B cell (primary cell): Measurements from ENCODE around the gene NOS2. TPM values are rescaled to one million over a fixed set of nuclear protein-coding genes. Genes with fewer than 3 reads are reported as not detected.

ENCODE experiments used
- ATAC-seq: fragments of 200-7000 bp; cut with Tn5 transposase; one replicate; pipeline ENCODE4 v1.10.0; 2021; ENCODE audit warnings: low read depth, mild to moderate bottlenecking, moderate number of reproducible peaks, moderate library complexity
- CTCF ChIA-PET: fragments of 350-600 bp; sonication (Branson Sonifier 250); formaldehyde crosslinking; loops from one replicate; lab custom pipeline; 2021; ENCODE audit warnings: antibody characterized with exemption, inconsistent platforms; lab: Charles Lee
- POLR2A ChIA-PET: fragments of 350-600 bp; sonication (Branson Sonifier 250); formaldehyde crosslinking; loops from one replicate; lab custom pipeline; 2021; ENCODE audit warnings: antibody characterized with exemption; lab: Charles Lee
- DNase-seq: peaks from one replicate; pipeline ENCODE4 v3.0.0; 2013
- H2AFZ ChIP-seq: 2 replicates; pipeline ENCODE4 v1.6.1; 2012; ENCODE audit warnings: mild to moderate bottlenecking, low read depth, low read length; ENCODE audit not compliant: insufficient read depth, poor library complexity, severe bottlenecking
- H3K27ac ChIP-seq, 2 donors: 1 replicate in 1 of 2; 2 replicates in 1 of 2; pipeline ENCODE4 v1.5.1; 2012 to 2013; ENCODE audit warnings: low read length in 2 of 2, mild to moderate bottlenecking in 2 of 2, moderate library complexity in 1 of 2
- H3K27me3 ChIP-seq, 4 experiments: fragments of 200-600 bp in 1 of 4; sonication (generic) in 1 of 4; replicated peaks in 1 of 4; 1 replicate in 2 of 4; 2 replicates in 2 of 4; pipeline versions ENCODE4 v1.6.1 to v1.7.0; 2013 to 2016; ENCODE audit warnings: low read length in 3 of 4, mild to moderate bottlenecking in 2 of 4, mixed read lengths in 1 of 4, moderate library complexity in 1 of 4; ENCODE audit not compliant: insufficient read depth in 4 of 4, control insufficient read depth in 3 of 4; ENCODE audit errors: control extremely low read depth in 1 of 4
- H3K36me3 ChIP-seq, 2 experiments: replicated peaks in 1 of 2; 1 replicate in 1 of 2; 2 replicates in 1 of 2; pipeline versions ENCODE4 v1.6.1 to v1.7.1; 2013; ENCODE audit warnings: low read length in 1 of 2; ENCODE audit not compliant: insufficient read depth in 2 of 2, control insufficient read depth in 1 of 2; ENCODE audit errors: control extremely low read depth in 1 of 2, extremely low read depth in 1 of 2
- H3K4me1 ChIP-seq, 2 donors: fragments of 200-600 bp in 1 of 2; sonication (generic) in 1 of 2; 1 replicate in 1 of 2; 2 replicates in 1 of 2; pipeline versions ENCODE4 v1.5.1 to v1.6.1; 2013 to 2017; ENCODE audit warnings: low read length in 2 of 2; ENCODE audit not compliant: control insufficient read depth in 2 of 2, insufficient read depth in 2 of 2
- H3K4me2 ChIP-seq: replicated peaks from 2 replicates; pipeline ENCODE3; 2012; ENCODE audit warnings: mild to moderate bottlenecking, low read depth, low read length; ENCODE audit not compliant: poor library complexity, severe bottlenecking
- H3K4me3 ChIP-seq, 5 experiments: fragments of 200-600 bp in 1 of 5; sonication (generic) in 1 of 5; 1 replicate in 3 of 5; 2 replicates in 2 of 5; pipeline versions ENCODE4 v1.5.1 to v1.7.0; 2011 to 2016; ENCODE audit warnings: low read length in 4 of 5, mild to moderate bottlenecking in 4 of 5, low read depth in 2 of 5, control low read depth in 1 of 5, moderate library complexity in 1 of 5; ENCODE audit not compliant: insufficient read depth in 1 of 5; ENCODE audit errors: control extremely low read depth in 1 of 5, extremely low read depth in 1 of 5
- H3K79me2 ChIP-seq: fragments of 200-600 bp; sonication (generic); one replicate; pipeline ENCODE4 v1.6.0; 2016; ENCODE audit warnings: low read length; ENCODE audit not compliant: control insufficient read depth, insufficient read depth
- H3K9ac ChIP-seq: fragments of 200-600 bp; sonication (generic); 2 replicates; pipeline ENCODE4 v1.6.1; 2017; ENCODE audit warnings: mild to moderate bottlenecking, low read length, moderate library complexity
- H3K9me3 ChIP-seq, 3 donors: one replicate each; pipeline versions ENCODE4 v1.6.1 to v1.7.1; 2013; ENCODE audit warnings: low read length in 2 of 3; ENCODE audit not compliant: control insufficient read depth in 2 of 3, insufficient read depth in 1 of 3; ENCODE audit errors: control extremely low read depth in 1 of 3
- H4K20me1 ChIP-seq: 2 replicates; pipeline ENCODE4 v1.6.0; 2012; ENCODE audit warnings: mild to moderate bottlenecking, low read length; ENCODE audit not compliant: insufficient read depth, control insufficient read depth, poor library complexity, severe bottlenecking
- H3K27ac Mint-ChIP-seq: one replicate; pipeline ENCODE4 v1.8.0; 2021; ENCODE audit warnings: mixed read lengths
- H3K27me3 Mint-ChIP-seq: one replicate; pipeline ENCODE4 v1.8.0; 2021; ENCODE audit warnings: mixed read lengths
- H3K4me1 Mint-ChIP-seq: one replicate; pipeline ENCODE4 v1.8.0; 2021; ENCODE audit warnings: mixed read lengths
- H3K4me3 Mint-ChIP-seq: one replicate; pipeline ENCODE4 v1.8.0; 2021; ENCODE audit warnings: mixed read lengths
- H3K9me3 Mint-ChIP-seq: one replicate; pipeline ENCODE4 v1.8.0; 2022; ENCODE audit warnings: mixed read lengths; ENCODE audit not compliant: insufficient read depth
- EZH2 ChIP-seq: IDR thresholded peaks from 2 replicates; pipeline ENCODE4 v1.6.1; 2012; ENCODE audit warnings: borderline replicate concordance, low read depth, mild to moderate bottlenecking, moderate library complexity, low read length; ENCODE audit not compliant: insufficient read depth, poor library complexity, severe bottlenecking
- WGBS: methylation state at CpG from one replicate; pipeline ENCODE4 v1.1.5; 2013; ENCODE audit warnings: missing lambda C conversion rate; ENCODE audit not compliant: insufficient coverage; 5-methylcytosine and 5-hydroxymethylcytosine counted together
- intact Hi-C: fragments of 100-400 bp; cut with micrococcal nuclease; formaldehyde crosslinking; loops from one replicate; pipeline ENCODE4 v1.10.0; 2022
- polyA plus RNA-seq: library from polyadenylated mRNA; depleted of rRNA; stranded (reverse); fragments of >200 nt; gene quantifications from 2 replicates; pipeline ENCODE4 v1.2.3, GENCODE V29; 2012
- total RNA-seq, 2 donors: library from RNA; stranded (reverse); fragments of 120-200 nt in 1 of 2; gene quantifications; 1 replicate in 1 of 2; 2 replicates in 1 of 2; pipeline versions ENCODE4 v1.2.3 to v1.2.4, GENCODE V29; 2013 to 2022
- TF ChIP-seq, protein P1 (sequence below): fragments of 200-600 bp; IDR thresholded peaks from one replicate; pipeline ENCODE4 v1.8.0; 2022; ENCODE audit warnings: antibody characterized with exemption, mild to moderate bottlenecking

Gene NOS2
- total and polyA plus RNA-seq, 2 donors (not counting 1 experiment from before 2014, with no cell fraction given), result 0.12 TPM

DNA sequence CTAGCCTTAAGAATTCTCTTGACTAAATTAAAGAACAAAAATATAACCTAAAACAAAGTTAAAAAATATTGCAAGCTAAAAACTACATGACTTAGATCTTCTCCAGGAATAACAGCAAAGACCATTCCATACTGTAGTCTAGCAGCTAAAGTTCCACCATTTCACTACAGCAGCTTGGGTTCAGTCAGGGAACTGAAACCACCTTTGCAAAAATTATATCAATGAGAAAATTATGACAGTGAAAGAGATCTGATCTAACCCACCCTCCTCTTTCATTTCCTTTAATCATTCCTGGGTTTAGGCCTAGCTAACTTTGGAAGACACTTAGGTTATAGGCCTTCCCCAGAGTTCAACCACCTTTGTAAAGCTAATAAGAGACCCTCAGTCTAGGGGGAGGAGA, 36.3 kb upstream of the NOS2 start:
- no peaks in the 10 kb centered on the region for H4K20me1 ChIP-seq
- H3K4me3 Mint-ChIP-seq, result no peak overlapping the region
- intact Hi-C loops, result no loop called here
- no peak overlapping the region for H3K27ac ChIP-seq
- H3K79me2 ChIP-seq, result no peaks in the 10 kb centered on the region
- DNase-seq (no peak), ATAC-seq (no peak)
- peaks cover 5% of the 10 kb centered on the region for H3K27me3 Mint-ChIP-seq
- H3K36me3 ChIP-seq, result no peaks in the 10 kb centered on the region
- H3K4me1 ChIP-seq, result peaks cover 0 to 4% of the 10 kb centered on the region in 2 donors
- no peak overlapping the region for H3K4me2 ChIP-seq
- H3K27ac Mint-ChIP-seq, result no peak overlapping the region
- peaks cover 3% of the 10 kb centered on the region for H3K9me3 Mint-ChIP-seq
- no peak overlapping the region for H2AFZ ChIP-seq
- peaks cover 3% of the 10 kb centered on the region for H3K4me1 Mint-ChIP-seq
- TF ChIP-seq, protein P1, sequence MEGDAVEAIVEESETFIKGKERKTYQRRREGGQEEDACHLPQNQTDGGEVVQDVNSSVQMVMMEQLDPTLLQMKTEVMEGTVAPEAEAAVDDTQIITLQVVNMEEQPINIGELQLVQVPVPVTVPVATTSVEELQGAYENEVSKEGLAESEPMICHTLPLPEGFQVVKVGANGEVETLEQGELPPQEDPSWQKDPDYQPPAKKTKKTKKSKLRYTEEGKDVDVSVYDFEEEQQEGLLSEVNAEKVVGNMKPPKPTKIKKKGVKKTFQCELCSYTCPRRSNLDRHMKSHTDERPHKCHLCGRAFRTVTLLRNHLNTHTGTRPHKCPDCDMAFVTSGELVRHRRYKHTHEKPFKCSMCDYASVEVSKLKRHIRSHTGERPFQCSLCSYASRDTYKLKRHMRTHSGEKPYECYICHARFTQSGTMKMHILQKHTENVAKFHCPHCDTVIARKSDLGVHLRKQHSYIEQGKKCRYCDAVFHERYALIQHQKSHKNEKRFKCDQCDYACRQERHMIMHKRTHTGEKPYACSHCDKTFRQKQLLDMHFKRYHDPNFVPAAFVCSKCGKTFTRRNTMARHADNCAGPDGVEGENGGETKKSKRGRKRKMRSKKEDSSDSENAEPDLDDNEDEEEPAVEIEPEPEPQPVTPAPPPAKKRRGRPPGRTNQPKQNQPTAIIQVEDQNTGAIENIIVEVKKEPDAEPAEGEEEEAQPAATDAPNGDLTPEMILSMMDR, result no peak
- no peak for TF ChIP-seq EZH2
- H3K9me3 ChIP-seq, result no peaks in the 10 kb centered on the region
- ChIA-PET POLR2A (no interaction called here), CTCF (interaction anchor here (1.2 kb wide), 1 partner anchor 31 kb away, joined by 5 read pairs; no protein-coding TSS in a partner anchor)
- no peak overlapping the region for H3K9ac ChIP-seq
- H3K4me3 ChIP-seq, result no peak overlapping the region
- no peaks in the 10 kb centered on the region for H3K27me3 ChIP-seq

DNA sequence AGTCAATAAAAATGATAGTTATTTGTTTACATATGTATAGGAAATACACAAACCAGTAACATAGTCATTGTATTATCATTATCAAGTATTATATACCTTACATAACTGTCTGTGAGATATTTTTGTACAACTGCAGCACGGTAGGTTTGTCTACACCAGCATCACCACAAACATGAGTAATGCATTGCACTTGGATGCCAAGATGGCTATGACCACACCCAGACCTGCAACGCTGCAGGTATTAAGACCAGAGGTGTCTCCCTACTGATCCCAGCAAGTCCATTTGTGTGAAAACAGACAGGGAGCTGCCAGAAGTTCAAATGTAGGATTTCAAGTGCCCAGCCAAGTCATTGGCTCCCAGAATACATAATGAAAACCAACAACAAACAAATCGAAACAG, 34.2 kb upstream of the NOS2 start:
- no peaks in the 10 kb centered on the region for H4K20me1 ChIP-seq
- no peak for DNase-seq

More for the DNA sequence above, 34.2 kb upstream of the NOS2 start:
- TF ChIP-seq, protein P1, result no peak
- TF ChIP-seq EZH2, result no peak
- Histone ChIP-seq H3K9ac (no peak overlapping the region), H3K79me2 (no peaks in the 10 kb centered on the region), H3K27me3 (no peaks in the 10 kb centered on the region), H2AFZ (no peak overlapping the region), H3K4me2 (no peak overlapping the region), H3K9me3 (no peaks in the 10 kb centered on the region), H3K4me3 (no peak overlapping the region), H3K27ac (no peak overlapping the region), H3K4me1 (peaks cover 0 to 4% of the 10 kb centered on the region in 2 donors), H3K36me3 (no peaks in the 10 kb centered on the region)
- H3K27me3 Mint-ChIP-seq, result peaks cover 5% of the 10 kb centered on the region
- ChIA-PET POLR2A (no interaction called here), CTCF (interaction anchor here (1.1 to 1.8 kb wide), 2 partner anchors 27 to 29 kb away, joined by 3 to 6 read pairs; no protein-coding TSS in a partner anchor)
- 100% methylated on average over 2 of the region's 3 CpGs for WGBS
- no peak for ATAC-seq
- no peak overlapping the region for H3K27ac Mint-ChIP-seq
- intact Hi-C loops, result no loop called here
- H3K4me3 Mint-ChIP-seq, result no peak overlapping the region
- peaks cover 3% of the 10 kb centered on the region for H3K4me1 Mint-ChIP-seq
- peaks cover 3% of the 10 kb centered on the region for H3K9me3 Mint-ChIP-seq
